GM19035 (cell line): ENCODE results near the gene RCC2.
"Not testable (repeated sequence)": the region's sequence is repeated elsewhere in the genome, so short reads cannot be mapped to it uniquely, and the experiment has no call there.

ENCODE experiments used
- ATAC-seq: cut with Tn5 transposase; IDR thresholded peaks from one replicate; pipeline ENCODE4 v1.9.1; 2021; ENCODE audit not compliant: unreplicated experiment

RCC2 gene

GRCh38 chr1:17439250-17440073 is at the start of gene RCC2:
Gene RCC2 (minus strand): TSS chr1:17439677. CDS start chr1:17438514, 1,163 bp downstream.
- peak; percentile 34 for ATAC-seq

DNA sequence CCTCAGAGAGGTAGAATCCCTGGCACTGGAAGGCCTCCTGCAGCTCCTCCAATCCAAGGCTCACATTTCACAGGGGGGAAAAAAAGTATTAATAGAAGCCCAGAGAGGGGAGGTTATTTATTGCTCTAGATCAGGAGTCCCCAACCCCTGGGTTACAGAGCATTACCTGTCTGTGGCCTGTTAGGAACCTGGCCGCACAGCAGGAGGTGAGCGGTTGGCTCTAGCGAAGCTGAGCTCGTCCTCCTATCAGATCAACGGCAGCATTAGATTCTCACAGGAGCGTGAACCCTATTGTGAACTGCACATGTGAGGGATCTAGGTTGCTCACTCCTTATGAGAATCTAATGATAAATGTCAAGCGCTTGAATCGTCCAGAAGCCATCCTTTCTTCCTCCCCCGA is 46.8 kb upstream of the RCC2 start:
- ATAC-seq: no peak

DNA sequence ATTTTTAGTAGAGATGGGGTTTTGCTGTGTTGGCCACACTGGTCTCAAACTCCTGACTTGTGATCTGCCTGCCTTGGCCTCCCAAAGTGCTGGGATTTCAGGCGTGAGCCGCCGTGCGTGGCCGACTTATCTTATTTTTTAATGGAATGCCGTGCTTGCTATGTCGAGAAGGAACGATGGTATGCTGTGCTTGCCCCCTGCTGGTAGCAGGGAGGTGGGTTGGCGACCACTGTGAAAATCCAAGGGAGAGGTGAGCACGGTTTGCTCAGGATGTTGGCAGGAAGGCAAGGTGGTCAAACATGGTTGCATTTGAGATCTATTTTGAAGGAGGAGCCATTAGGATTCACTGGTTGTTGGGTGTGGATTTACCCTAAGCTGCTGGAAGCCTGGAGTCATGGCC is 45.8 kb upstream of the RCC2 start:
- ATAC-seq: no peak

DNA sequence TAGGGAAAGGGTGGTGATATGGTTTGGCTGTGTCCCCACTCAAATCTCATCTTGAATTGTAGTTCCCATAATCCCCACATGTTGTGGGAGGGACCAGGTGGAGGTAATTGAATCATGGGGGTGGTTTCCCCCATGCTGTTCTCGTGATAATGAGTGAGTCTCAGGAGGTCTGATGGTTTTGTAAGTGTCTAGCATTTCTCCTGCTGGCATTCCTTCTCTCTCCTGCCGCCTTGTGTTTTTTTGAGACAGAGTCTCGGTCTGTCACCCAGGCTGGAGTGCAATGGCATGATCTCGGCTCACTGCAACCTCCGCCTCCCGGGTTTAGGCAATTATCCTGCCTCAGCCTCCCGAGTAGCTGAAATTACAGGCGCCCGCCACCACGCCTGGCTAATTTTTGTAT is 42.5 kb upstream of the RCC2 start:
- ATAC-seq: not testable (repeated sequence)

- no peak for ATAC-seq
Observed at GRCh38 chr1:17480846-17481245, 41.4 kb upstream of the RCC2 start.

DNA sequence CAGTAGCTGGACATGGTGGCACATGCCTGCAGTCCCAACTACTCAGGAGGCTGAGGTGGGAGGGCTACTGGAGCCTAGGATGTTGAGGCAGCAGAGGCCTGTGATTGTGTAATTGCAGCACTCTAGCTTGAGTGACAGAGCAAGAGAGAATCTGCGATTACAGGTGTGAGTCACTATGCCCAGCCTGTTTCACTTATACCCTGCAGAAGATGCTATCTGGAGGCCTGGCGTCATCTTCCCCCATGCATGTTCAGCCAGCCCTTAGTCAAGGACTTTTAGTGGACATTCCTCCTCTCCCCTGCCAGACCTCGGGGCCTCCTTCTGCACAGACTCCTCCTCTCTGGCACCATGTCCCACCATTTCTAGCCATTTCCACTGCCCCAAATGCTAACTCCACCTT is 36.3 kb upstream of the RCC2 start:
- ATAC-seq: no peak

- ATAC-seq: not testable (repeated sequence)
Observed at GRCh38 chr1:17474836-17475555, 35.5 kb upstream of the RCC2 start.

DNA sequence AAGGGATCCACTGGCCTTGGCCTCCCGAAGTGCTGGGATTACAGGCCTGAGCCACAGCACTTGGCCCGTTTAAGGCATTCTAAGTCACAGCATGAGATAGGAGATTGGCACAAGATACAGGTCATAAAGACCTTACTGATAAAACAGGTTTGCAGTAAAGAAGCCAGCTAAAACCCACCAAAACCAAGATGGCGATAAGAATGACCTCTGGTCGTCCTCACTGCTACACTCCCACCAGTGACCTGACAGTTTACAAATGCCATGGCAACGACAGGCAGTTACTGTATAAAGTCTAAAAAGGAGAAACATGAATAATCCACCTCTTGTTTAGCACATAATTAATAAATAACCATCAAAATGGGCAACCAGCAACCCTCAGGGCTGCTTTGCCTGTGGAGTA is 33.3 kb upstream of the RCC2 start:
- no peak for ATAC-seq

DNA sequence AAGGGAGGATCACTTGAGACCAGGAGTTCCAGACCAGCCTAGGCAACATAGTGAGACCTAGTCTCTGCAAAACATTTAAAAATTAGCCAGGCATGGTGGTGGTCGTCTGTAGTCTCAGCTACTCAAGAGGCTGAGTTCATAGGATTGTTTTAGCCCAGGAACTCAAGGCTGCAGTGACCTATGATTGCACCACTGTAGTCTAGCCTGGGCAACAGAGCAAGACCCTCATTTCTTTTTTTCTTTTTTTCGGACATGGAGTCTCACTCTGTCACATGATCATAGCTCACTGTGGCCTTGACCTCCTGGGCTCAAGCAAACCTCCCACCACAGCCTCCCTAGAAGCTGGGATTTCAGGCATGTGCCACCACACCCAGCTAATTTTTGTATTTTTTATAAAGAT is 31.9 kb upstream of the RCC2 start:
- ATAC-seq: no peak

DNA sequence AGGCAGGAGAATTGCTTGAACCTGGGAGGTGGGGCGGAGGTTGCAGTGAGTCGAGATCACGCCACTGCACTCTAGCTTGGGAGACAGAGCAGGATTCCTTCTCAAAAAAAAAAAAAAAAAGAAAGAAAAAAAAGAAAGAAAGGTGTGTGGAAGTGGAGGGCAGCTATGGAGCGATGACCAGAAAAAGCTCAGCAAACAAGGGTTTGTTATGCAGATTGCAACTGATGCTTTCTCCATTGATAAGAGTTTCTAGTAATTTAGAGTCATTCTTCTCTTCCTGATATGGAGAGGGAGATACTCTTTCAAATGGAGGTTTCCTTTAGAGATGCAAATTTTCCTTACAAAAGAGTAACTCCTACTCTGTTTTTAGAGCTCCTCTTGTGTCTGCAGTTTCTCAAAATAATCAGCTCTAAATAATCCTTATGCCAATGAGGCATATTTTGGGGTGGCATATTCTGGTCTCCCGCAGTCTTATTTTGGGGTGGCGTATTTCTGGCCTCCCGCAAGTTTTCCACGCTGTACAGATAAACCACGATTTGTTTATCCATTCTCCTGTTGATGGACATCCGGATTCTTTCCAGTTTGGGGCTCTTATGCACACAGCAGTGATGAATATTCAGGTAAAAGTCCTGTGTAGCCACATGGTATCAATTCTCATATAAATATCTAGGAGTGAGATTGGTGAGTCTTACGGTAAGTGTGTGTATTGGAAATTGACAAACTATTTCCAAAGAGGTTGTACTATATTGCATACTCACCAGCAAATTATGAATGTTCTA is 30.7 kb upstream of the RCC2 start:
- ATAC-seq: no peak

DNA sequence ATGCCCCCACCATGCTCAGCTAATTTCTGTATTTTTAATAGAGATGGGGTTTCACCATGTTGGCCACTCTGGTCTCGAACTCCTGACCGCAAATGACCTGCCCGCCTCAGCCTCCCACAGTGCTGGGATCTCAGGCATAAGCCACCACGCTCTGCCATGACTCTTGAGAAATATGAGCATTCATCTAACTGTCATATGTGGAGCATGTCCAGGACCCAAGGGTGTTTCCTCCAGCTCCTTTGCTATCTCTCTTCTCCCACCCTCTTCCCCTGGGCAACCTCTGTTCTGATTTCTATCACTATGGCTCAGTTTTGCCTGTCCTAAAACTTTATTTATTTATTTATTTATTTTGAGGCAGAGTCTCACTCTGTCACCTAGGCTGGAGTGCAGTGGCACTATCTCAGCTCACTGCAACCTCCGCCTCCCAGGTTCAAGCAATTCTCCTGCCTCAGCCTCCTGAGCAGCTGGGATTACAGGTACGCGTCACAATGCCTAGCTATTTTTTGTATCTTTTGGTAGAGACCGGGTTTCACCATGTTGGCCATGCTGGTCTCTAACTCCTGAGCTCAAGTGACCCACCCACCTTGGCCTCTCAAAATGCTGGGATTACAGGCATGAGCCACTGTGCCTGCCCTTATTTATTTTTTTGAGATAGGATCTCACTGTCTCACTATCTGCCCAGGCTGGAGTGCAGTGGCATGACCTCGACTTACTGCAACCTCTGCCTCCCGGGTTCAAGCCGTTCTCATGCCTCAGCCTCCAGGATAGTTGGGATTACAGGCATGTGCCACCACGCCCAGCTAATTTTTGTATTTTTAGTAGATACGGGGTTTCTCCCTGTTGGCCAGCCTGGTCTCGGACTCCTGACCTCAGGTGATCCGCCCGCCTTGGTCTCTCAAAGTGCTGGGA is 29.1 kb upstream of the RCC2 start:
- not testable (repeated sequence) for ATAC-seq

DNA sequence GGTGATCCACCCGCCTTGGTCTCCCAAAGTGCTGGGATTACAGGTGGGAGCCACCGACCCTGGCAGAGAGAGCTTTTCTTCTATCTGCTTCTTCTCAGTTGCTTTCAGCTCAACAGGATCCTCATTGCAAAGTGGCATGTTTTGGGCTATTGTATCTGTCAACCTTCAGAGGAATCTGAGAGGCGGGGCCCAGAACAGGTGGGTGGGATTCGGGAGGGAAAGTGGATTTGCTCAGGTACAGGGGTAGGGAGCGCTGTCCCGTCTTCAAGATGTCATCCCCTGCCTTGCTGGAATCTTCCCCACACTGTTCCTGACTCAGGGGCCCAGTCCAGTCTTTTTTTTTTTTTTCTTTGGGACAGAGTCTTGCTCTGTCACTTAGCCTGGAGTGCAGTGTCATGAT is 26.9 kb upstream of the RCC2 start:
- no peak for ATAC-seq

DNA sequence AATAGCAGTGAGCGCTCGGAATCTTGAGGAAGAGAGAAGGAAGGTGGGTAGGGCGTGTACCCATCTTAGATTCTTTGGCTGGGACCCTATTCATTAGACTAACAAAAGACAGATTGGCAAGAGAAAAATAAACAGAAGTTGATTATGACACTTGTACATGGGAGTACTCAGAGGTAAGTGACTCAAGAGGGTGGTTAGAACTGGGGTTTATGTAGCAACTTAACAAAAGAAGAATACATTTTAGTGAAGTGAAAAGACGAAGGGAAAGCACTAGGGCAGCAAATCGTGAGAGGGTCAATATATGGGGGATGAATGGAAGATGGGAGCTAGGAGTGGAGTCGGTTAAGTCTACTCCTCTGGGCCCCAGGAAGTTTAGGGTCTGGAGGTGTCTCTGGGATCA is 25.8 kb upstream of the RCC2 start:
- ATAC-seq: no peak

DNA sequence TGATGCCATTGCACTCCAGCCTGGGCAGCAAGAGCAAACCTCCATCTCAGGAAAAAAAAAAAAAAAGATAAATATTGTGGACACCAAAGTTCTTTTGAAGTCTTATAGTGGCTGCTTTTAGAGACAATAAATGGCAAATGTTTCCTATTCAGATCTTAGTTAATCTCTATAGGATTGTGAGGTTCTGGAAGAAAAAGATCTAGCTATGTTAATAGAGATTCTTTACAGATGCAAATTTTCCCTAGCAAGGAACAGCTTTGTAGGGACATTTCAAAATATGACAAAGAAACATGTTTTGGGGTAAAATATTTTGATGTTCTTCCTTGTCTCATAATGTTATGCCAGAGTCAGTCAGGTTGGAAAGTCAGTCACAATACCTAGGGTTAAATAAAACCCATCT is 24.5 kb upstream of the RCC2 start:
- ATAC-seq: no peak

DNA sequence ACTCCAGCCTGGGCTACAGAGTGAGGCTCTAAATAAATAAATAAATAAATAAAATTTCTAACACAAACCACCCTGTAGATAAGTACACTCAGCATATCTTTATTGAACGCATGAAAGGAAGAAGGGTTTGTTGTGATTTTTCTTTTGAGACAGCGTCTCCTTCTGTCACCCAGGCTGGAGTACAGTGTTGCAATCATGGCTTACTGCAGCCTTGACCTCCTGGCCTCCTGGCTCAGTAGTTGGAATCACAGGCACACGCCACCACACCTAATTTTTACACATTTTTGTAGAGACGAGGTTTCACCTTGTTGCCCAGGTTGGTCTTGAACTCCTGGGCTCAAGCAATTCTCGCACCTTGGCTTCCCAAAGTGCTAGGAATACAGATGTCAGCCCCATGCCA is 23.2 kb upstream of the RCC2 start:
- no peak for ATAC-seq

- ATAC-seq: no peak
Observed at GRCh38 chr1:17460219-17460618, 20.7 kb upstream of the RCC2 start.

- no peak for ATAC-seq
Observed at GRCh38 chr1:17458794-17459193, 19.3 kb upstream of the RCC2 start.

GRCh38 chr1:17452686-17453085 is 13.2 kb upstream of the RCC2 start:
- no peak for ATAC-seq

- not testable (repeated sequence) for ATAC-seq
Observed at GRCh38 chr1:17452203-17452602, 12.7 kb upstream of the RCC2 start.

DNA sequence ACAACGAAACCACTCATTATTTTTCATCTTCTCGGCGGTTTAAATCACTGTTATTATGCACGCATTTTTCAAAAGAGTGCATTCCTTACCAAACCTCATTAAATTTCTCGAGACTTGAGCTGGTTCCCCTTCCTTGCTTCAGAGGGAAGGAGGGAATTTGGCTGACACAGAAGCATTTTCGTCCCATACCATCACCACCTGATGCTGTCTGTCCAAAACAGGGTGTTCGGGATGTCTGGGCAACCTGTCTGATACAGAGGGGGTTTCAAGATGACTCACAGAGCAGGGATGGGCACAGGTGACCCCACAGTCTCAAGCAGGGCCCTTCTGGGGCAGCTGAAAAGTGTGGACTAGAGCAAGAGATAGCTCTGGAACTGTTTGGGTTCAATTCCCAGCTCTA is 12.3 kb upstream of the RCC2 start:
- no peak for ATAC-seq
